Urinary bladder (tissue), 4 donors: ENCODE results near the gene SUPT20H. TPM values are rescaled to one million over a fixed set of nuclear protein-coding genes. Genes with fewer than 3 reads are reported as not detected.
"Not testable (repeated sequence)": the region's sequence is repeated elsewhere in the genome, so short reads cannot be mapped to it uniquely, and the experiment has no call there.

Experiments used
- DNase-seq: peaks from one replicate; pipeline ENCODE4 v3.0.0-alpha.2; 2015; ENCODE audit errors: extremely low spot score
- H3K27ac ChIP-seq: one replicate; pipeline ENCODE4 v1.5.1; 2013; ENCODE audit warnings: low read depth, mild to moderate bottlenecking, moderate library complexity
- H3K36me3 ChIP-seq: one replicate; pipeline ENCODE4 v1.6.1; 2013; ENCODE audit warnings: mild to moderate bottlenecking, moderate library complexity; ENCODE audit not compliant: insufficient read depth
- H3K4me1 ChIP-seq: one replicate; pipeline ENCODE4 v1.6.1; 2013; ENCODE audit warnings: mild to moderate bottlenecking, moderate library complexity; ENCODE audit not compliant: insufficient read depth
- H3K4me3 ChIP-seq: one replicate; pipeline ENCODE4 v1.5.1; 2013; ENCODE audit warnings: low read depth, low read length
- WGBS: extraction: QIAGEN DNeasy Blood & Tissue Kit; methylation state at CpG from one replicate; pipeline ENCODE4 v1.1.7; 2013; 5-methylcytosine and 5-hydroxymethylcytosine counted together
- polyA plus RNA-seq: library from polyadenylated mRNA; stranded (reverse); fragments of 200-250 nt; gene quantifications from one replicate; pipeline ENCODE4 v1.2.3, GENCODE V29; 2013
- total RNA-seq: library from RNA; depleted of rRNA; stranded (reverse); fragments of >200 nt; gene quantifications from one replicate; pipeline ENCODE4 v1.2.3, GENCODE V29; 2014
- donor health status: healthy with polysubstance abuse.
- donor health status: healthy.

SUPT20H gene
- total and polyA plus RNA-seq, 2 donors: 30.3 to 153 TPM

DNA sequence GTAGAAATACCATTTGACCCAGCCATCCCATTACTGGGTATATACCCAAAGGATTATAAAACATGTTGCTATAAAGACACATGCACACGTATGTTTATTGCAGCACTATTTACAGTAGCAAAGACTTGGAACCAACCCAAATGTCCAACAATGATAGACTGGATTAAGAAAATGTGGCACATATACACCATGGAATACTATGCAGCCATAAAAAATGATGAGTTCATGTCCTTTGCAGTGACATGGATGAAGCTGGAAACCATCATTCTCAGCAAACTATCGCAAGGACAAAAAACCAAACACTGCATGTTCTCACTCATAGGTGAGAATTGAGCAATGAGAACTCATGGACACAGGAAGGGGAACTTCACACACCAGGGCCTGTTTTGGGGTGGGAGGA lies 3.3 kb downstream of the SUPT20H start:
- H3K27ac ChIP-seq, H3K4me1 ChIP-seq, DNase-seq, H3K4me3 ChIP-seq, H3K36me3 ChIP-seq: not testable (repeated sequence)
- WGBS: 92% methylated on average over 2 of the region's 2 CpGs

DNA sequence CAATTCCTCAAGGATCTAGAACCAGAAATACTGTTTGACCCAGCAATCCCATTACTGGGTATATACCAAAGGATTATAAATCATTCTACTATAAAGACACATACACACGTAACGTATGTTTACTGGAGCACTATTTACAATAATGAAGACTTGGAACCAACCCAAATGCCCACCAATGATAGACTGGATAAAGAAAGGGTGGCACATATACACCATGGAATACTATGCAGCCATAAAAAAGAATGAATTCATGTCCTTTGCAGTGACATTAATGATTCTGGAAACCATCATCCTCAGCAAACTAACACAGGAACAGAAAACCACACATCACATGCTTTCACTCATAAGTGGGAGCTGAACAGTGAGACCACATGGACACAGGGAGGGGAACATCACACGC lies 6.4 kb downstream of the SUPT20H start:
- not testable (repeated sequence) for DNase-seq, H3K27ac ChIP-seq, H3K4me3 ChIP-seq, H3K36me3 ChIP-seq, H3K4me1 ChIP-seq
- 94% methylated on average over 3 of the region's 3 CpGs for WGBS

DNA sequence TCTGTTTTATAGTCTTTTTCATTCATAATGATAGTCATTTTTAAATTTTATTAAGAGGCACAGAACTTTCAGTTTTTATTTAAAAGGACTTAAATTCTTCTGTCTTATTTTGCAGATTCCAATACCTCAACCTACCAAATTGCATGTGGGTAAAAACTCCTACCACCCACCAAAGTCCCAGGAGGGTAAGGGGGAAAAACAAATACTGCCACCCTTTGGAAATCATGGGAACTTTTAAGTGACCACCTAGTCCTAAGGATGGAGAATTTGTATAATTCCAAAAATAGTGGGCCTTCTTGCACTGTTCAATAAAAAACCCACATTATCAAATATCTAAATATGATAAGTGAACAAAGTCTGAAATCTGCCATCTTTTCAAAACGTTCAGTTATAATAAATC lies 9.7 kb downstream of the SUPT20H start:
- no peak overlapping the region for H3K27ac ChIP-seq
- peaks cover 2% of the 10 kb centered on the region for H3K36me3 ChIP-seq
- DNase-seq: no peak
- 59% methylated on average over 1 of the region's 1 CpG for WGBS
- no peak overlapping the region for H3K4me3 ChIP-seq
- no peaks in the 10 kb centered on the region for H3K4me1 ChIP-seq

DNA sequence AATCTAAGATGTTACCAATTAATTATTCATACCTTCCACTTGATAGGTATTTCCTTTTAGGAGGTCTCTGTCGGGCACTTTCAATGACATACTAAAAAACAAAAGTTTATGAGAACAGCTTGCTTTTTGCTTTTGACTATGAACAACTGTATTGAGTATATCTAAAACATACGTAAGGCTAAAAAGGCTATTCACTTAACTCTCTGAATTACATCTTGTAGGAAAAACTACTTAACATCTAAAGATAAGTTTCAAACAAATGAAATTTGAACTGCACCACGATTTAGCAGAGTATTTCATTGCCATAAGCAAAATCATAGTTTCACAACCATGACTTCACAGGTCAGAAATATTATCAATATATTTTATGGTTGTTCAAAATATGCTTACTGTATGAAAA lies 11.6 kb downstream of the SUPT20H start:
- H3K4me1 ChIP-seq: no peaks in the 10 kb centered on the region
- H3K36me3 ChIP-seq: peaks cover 4% of the 10 kb centered on the region
- no peak for DNase-seq
- 87% methylated on average over 3 of the region's 3 CpGs for whole genome bisulfite sequencing
- H3K27ac ChIP-seq: no peak overlapping the region
- H3K4me3 ChIP-seq: no peak overlapping the region

DNA sequence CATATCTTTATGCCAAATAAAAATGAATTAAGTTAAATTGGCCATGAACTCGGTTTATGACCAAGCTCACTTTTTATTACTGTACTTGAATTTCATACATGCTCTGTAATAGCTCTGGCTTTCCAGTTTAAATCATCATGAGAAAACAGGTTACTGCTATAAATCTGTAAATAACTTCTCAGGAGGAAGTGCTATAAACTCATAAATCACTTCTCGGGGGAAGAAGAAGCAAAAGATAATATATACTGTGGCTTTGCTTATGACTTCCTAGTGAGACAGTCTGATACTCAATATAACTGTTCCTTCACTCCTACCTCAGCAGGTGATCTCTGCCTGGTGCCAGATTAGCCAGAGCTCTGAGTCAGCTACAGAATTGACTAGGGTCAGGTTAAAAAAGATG lies 12.5 kb downstream of the SUPT20H start:
- no peaks in the 10 kb centered on the region for H3K4me1 ChIP-seq
- 65% methylated on average over 2 of the region's 2 CpGs for WGBS
- peaks cover 5% of the 10 kb centered on the region for H3K36me3 ChIP-seq
- H3K4me3 ChIP-seq: no peak overlapping the region
- H3K27ac ChIP-seq: no peak overlapping the region
- DNase-seq: no peak

DNA sequence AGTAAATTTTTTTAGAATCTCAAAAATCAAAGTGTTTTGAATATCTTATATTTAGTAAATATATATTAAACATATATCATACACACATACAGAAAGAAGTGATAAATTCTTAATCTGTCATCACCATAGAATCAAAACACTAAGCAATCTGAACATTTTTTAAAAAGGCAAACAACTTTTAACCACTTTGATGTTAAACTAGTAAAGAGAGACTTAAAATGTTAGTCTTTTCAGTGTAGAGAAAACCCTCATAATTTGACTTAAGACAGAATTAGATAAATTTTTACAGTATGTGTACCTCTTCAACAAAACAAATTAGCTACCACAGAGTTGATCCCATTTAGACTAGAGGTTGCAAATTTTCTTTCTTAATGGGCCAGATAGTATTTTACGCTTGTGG lies 13.4 kb downstream of the SUPT20H start:
- no peak overlapping the region for H3K4me3 ChIP-seq
- H3K27ac ChIP-seq: no peak overlapping the region
- no peak for DNase-seq
- 96% methylated on average over 1 of the region's 1 CpG for WGBS
- no peaks in the 10 kb centered on the region for H3K4me1 ChIP-seq
- peaks cover 10% of the 10 kb centered on the region for H3K36me3 ChIP-seq

DNA sequence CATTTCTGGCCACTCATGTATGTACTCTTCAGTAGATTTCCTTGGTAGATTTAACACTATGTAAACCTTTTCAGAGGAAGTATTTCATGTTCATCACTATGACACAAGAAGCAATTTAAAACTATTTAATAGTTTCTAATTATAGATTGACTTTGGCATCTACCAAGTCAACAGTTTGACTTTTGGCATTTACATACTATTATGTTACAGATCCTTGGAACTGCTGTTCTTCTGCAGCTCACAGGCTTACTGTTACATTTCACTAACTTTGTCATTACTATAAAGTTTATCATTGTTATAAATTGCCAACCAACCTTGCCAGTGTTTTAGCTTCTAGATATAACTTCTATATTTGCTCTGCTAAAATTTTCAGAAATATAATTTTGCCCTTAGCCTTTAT lies 18.7 kb downstream of the SUPT20H start:
- no peak for DNase-seq
- no peak overlapping the region for H3K4me3 ChIP-seq
- no peak overlapping the region for H3K27ac ChIP-seq
- H3K4me1 ChIP-seq: no peaks in the 10 kb centered on the region
- H3K36me3 ChIP-seq: peaks cover 13% of the 10 kb centered on the region

DNA sequence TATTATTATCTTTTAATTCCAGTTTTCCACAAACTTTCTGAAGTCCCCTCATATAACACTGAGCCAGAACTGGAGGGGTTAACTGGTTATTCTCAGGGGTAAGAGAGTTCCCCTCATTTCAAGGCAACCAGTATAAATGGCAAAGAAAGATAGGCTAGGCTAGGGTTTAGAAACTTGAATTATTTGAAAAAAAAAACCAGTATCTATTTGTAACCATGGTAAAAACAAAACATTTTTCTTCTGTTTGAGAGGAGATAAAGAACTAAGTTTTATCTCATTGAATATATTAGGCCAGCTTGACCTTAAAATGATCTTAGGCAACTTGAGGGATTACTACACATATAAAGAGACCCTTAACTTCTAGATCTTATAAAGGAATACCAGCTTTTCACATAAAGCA lies 19.6 kb downstream of the SUPT20H start:
- Histone ChIP-seq H3K36me3 (peaks cover 11% of the 10 kb centered on the region), H3K4me3 (no peak overlapping the region), H3K4me1 (no peaks in the 10 kb centered on the region), H3K27ac (no peak overlapping the region)
- DNase-seq: no peak

DNA sequence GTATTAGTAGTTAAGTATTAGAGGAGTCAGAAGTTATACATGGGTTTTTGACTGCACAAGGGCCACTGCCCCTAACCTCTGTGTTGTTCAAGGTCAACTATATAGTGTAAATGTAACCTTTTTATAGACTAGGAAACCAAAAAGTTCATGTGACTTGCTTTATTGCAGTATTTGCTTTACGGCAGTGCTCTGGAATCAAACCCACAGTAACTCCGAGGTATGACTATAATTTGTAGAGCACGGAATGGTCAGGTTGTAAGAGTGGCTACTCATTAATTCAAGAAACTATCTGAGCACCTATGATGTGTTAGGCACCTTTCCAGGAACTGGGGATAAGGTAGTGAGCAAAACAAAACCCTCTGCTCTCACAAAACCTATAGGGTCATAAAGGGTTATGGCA lies 22.2 kb downstream of the SUPT20H start:
- peaks cover 10% of the 10 kb centered on the region for H3K36me3 ChIP-seq
- WGBS: 95% methylated on average over 3 of the region's 3 CpGs
- H3K4me1 ChIP-seq: no peaks in the 10 kb centered on the region
- no peak for DNase-seq
- H3K4me3 ChIP-seq: no peak overlapping the region
- no peak overlapping the region for H3K27ac ChIP-seq

DNA sequence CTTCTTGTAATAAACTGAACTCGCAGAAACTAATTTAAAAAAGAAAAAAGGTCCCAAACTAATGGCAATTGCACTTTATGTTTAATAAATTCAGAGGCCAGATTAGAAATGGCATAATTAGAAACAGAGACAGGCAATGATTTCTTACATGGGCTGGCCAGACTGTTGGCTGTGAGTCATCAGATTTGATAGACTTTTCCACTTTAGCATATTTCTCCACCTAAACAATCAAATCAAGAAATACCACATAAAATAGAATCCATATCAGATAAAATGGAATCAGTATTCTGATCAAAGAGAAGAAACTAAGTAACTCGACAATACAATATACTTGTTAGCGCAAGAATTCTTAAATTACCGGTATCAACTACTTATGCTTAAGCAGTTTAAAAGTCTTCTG lies 29.9 kb downstream of the SUPT20H start:
- 78% methylated on average over 4 of the region's 4 CpGs for WGBS
- H3K36me3 ChIP-seq: peaks cover 7% of the 10 kb centered on the region

DNA sequence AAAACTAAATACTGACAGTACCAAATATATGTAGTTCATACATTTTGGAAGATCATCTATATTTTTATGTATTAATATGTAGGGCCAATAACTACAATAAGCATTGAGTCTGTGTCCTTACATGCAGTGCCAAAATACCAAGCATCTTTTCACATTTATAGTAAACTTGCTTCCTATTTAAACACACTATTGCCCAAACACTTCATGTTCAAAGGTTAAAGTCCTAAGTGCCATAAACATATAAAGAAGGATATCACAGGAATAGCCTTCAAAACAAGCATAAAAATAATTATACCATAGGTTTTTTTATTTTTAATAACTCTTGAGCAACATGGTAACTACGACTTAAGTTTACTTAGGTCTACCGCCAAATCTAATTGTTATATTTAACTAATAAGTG lies 31.8 kb downstream of the SUPT20H start:
- Histone ChIP-seq H3K4me3 (no peak overlapping the region), H3K4me1 (no peaks in the 10 kb centered on the region), H3K27ac (no peak overlapping the region), H3K36me3 (peaks cover 7% of the 10 kb centered on the region)
- 92% methylated on average over 2 of the region's 2 CpGs for WGBS
- no peak for DNase-seq

More for the DNA sequence above, 29.9 kb downstream of the SUPT20H start:
- Histone ChIP-seq H3K4me1 (no peaks in the 10 kb centered on the region), H3K27ac (no peak overlapping the region), H3K4me3 (no peak overlapping the region)
- DNase-seq: no peak

DNA sequence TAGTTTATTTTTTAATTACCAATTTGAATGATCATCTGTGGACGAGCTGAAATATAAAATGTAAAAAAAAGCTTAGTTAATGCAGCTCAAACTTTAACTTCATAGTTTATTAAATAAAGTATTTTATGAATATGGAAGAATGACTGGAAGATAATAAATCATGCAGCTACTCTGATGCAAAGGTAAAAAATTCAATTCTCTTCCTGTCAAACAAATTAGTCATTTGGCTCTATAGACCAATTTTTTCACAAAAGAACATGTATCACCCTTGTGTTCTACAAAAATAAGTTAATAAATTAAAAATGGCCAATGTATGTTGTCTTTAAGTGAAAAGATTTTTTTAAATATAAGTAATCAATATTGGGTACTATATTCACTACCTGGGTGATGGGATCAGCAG lies 32.7 kb downstream of the SUPT20H start:
- Histone ChIP-seq H3K36me3 (peaks cover 6% of the 10 kb centered on the region), H3K4me3 (no peak overlapping the region), H3K4me1 (no peaks in the 10 kb centered on the region), H3K27ac (no peak overlapping the region)
- no peak for DNase-seq
- 96% methylated on average over 1 of the region's 1 CpG for WGBS

DNA sequence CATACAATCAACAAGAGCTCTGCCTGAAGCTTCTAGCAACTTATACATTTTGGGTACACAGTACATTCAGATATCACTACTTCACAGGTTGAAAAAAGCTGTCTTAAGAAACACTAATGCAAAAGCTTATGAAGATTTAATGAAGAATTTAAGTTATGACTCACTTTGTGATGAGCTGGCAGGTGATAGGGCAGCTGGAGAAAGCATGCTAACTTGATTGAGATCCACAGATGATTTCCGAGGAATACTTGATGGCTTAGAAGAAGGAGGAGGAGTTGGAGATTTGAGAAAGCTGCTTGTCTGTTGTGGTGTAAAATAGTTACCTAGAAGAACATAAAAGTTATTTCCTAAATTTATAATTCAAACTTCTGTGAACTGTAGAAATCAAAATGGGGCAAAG lies 35.6 kb downstream of the SUPT20H start:
- Histone ChIP-seq H3K36me3 (peaks cover 6% of the 10 kb centered on the region), H3K27ac (no peak overlapping the region), H3K4me3 (no peak overlapping the region), H3K4me1 (no peaks in the 10 kb centered on the region)
- DNase-seq: no peak
- WGBS: 82% methylated on average over 1 of the region's 1 CpG

DNA sequence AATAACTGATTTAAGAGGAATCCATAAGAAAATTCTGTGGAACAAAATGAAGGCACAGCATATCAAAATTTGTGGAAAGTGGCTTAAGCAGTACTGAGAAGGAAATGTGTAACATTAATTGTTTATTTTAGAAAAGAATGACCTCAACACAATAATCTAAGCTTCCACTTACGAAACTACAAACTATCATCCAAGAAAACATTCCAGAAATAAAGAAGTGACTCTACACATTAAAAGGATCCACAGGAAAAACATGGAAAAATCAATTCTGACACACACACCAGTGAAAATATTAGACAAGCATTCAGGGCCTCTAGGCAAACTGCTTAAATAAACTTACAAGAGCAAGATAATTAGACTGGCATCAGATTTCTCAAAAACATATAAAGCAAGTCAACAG lies 44.9 kb downstream of the SUPT20H start:
- Histone ChIP-seq H3K4me3 (no peak overlapping the region), H3K27ac (no peak overlapping the region), H3K4me1 (no peaks in the 10 kb centered on the region), H3K36me3 (peaks cover 1% of the 10 kb centered on the region)
- no peak for DNase-seq
- 66% methylated on average over 1 of the region's 1 CpG for WGBS

DNA sequence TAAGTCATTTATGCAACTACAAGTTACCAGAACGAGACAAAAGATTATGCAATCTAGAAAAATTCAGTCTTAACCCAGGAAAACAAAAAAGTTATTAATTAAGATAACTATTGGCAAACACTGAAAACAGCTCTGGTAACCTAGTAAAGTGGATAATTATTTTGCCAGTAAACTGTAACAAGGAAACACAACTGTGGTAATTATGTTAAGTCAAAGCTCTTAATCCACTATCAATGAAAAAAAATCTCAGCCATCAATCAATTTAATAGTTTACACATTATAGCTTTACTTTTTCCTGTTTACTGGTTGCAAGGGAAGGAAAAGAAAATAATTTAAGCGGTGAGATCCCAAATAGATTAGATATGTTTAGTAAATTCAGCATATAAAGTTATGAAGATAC lies 47.7 kb downstream of the SUPT20H start:
- Histone ChIP-seq H3K27ac (no peak overlapping the region), H3K4me1 (no peaks in the 10 kb centered on the region), H3K36me3 (peaks cover 3% of the 10 kb centered on the region), H3K4me3 (no peak overlapping the region)
- DNase-seq: no peak
- 58% methylated on average over 2 of the region's 2 CpGs for WGBS
